IMR-90 (cell line): ENCODE measurements around the gene SGK2.

Experiments used
- CHD1 ChIP-seq: IDR thresholded peaks from 2 replicates; pipeline ENCODE4 v1.6.1; 2012; ENCODE audit warnings: low read depth, low read length, improper control_type of control experiment
- CTCF ChIP-seq: conservative IDR thresholded peaks from 2 replicates; pipeline ENCODE4 v1.5.1; 2012; ENCODE audit warnings: mild to moderate bottlenecking, low read depth, low read length, improper control_type of control experiment
- ELK1 ChIP-seq: fragments of 150-350 bp; IDR thresholded peaks from 2 replicates; pipeline ENCODE4 v1.6.1; 2016; ENCODE audit warnings: low read depth, mild to moderate bottlenecking, low read length, moderate library complexity, borderline replicate concordance
- FOS ChIP-seq: fragments of 150-350 bp; IDR thresholded peaks from 2 replicates; pipeline ENCODE4 v1.6.1; 2016; ENCODE audit warnings: low read depth, low read length
- MAFK ChIP-seq: IDR thresholded peaks from 2 replicates; pipeline ENCODE4 v1.6.1; 2012; ENCODE audit warnings: low read depth, low read length, improper control_type of control experiment
- MAZ ChIP-seq: IDR thresholded peaks from 2 replicates; pipeline ENCODE4 v1.6.1; 2012; ENCODE audit warnings: low read depth, mild to moderate bottlenecking, low read length, improper control_type of control experiment, moderate library complexity, borderline replicate concordance
- MXI1 ChIP-seq: IDR thresholded peaks from 2 replicates; pipeline ENCODE4 v1.6.1; 2012; ENCODE audit warnings: low read depth, mild to moderate bottlenecking, low read length, moderate library complexity, borderline replicate concordance
- POLR2A ChIP-seq: IDR thresholded peaks from 2 replicates; pipeline ENCODE4 v1.6.1; 2012; ENCODE audit warnings: mild to moderate bottlenecking, low read depth, low read length
- RAD21 ChIP-seq: IDR thresholded peaks from 2 replicates; pipeline ENCODE4 v1.6.1; 2012; ENCODE audit warnings: low read length, improper control_type of control experiment
- RCOR1 ChIP-seq: IDR thresholded peaks from 2 replicates; pipeline ENCODE4 v1.6.1; 2012; ENCODE audit warnings: mild to moderate bottlenecking, low read length, improper control_type of control experiment; ENCODE audit not compliant: insufficient replicate concordance
- SMC3 ChIP-seq: fragments of 150-350 bp; IDR thresholded peaks from 2 replicates; pipeline ENCODE4 v1.6.1; 2016; ENCODE audit warnings: low read depth, mild to moderate bottlenecking, antibody characterized with exemption, low read length, moderate library complexity

GRCh38 chr20:43539975-43540672, 18.7 kb upstream of the SGK2 start:
- TF ChIP-seq RCOR1 (no peak), FOS (no peak), CTCF (no peak), SMC3 (no peak), POLR2A (no peak), MAZ (no peak), CHD1 (no peak), MAFK (no peak), RAD21 (no peak), MXI1 (no peak), ELK1 (no peak)
